Stimulated activated CD4-positive, alpha-beta T cell treated with anti-CD3 and anti-CD28 coated beads, Interleukin-12 subunit alpha, Interleukin-12 subunit beta, amount 100 ng/mL, for 24 hours (primary cell): ENCODE measurements around the gene GCNA.
"Not testable (repeated sequence)": the region's sequence is repeated elsewhere in the genome, so short reads cannot be mapped to it uniquely, and the experiment has no call there.

Source experiments
- DNase-seq, 2 experiments: peaks; one replicate each; pipeline ENCODE4 v3.0.0-alpha.2; 2020; ENCODE audit warnings: low read depth in 2 of 2

GCNA gene

GRCh38 chrX:71638409-71638808, 60.2 kb downstream of the GCNA start:
- no peak for DNase-seq

GRCh38 chrX:71640002-71640401, 61.8 kb downstream of the GCNA start:
- DNase-seq: no peak

GRCh38 chrX:71644406-71644805, 66.2 kb downstream of the GCNA start:
- not testable (repeated sequence) for DNase-seq

GRCh38 chrX:71650333-71650969, 72.2 kb downstream of the GCNA start:
- no peak for DNase-seq

- peak in 1 of 2 experiments; percentile 39 for DNase-seq
Measured at GRCh38 chrX:71652405-71652804, 74.2 kb downstream of the GCNA start.

- no peak for DNase-seq
Measured at GRCh38 chrX:71653344-71653743, 75.1 kb downstream of the GCNA start.

GRCh38 chrX:71657267-71657666, 79.0 kb downstream of the GCNA start:
- DNase-seq: no peak

- no peak for DNase-seq
Measured at GRCh38 chrX:71659342-71659741, 81.1 kb downstream of the GCNA start.

- DNase-seq: no peak
Measured at GRCh38 chrX:71659959-71660358, 81.7 kb downstream of the GCNA start.

GRCh38 chrX:71660562-71661416, 82.6 kb downstream of the GCNA start:
- DNase-seq: no peak

- DNase-seq: no peak
Measured at GRCh38 chrX:71661919-71662318, 83.7 kb downstream of the GCNA start.

GRCh38 chrX:71662654-71663053, 84.4 kb downstream of the GCNA start:
- DNase-seq: not testable (repeated sequence)
